CD14-positive monocyte (primary cell): ENCODE data around the gene MAML3. TPM values are rescaled to one million over a fixed set of nuclear protein-coding genes. Genes with fewer than 3 reads are reported as not detected.

Experiments
- DNase-seq, 3 donors: peaks; one replicate each; pipeline ENCODE4 v3.0.0-alpha.2; 2011 to 2022
- H2AFZ ChIP-seq: 2 replicates; pipeline ENCODE4 v1.6.0; 2012; ENCODE audit warnings: mild to moderate bottlenecking, low read depth, low read length, inconsistent platforms; ENCODE audit not compliant: insufficient read depth, poor library complexity, severe bottlenecking
- H3K27ac ChIP-seq, 2 donors: 1 replicate in 1 of 2; 2 replicates in 1 of 2; pipeline ENCODE4 v1.5.1; 2012 to 2013; ENCODE audit warnings: low read length in 2 of 2, control low read depth in 1 of 2, inconsistent platforms in 1 of 2, low read depth in 1 of 2, mild to moderate bottlenecking in 1 of 2
- H3K27me3 ChIP-seq, 2 donors: one replicate each; pipeline versions ENCODE4 v1.6.0 to v1.6.1; 2011 to 2013; ENCODE audit warnings: low read length in 2 of 2; ENCODE audit not compliant: control insufficient read depth in 2 of 2, insufficient read depth in 2 of 2
- H3K36me3 ChIP-seq, 2 donors: replicated peaks in 1 of 2; 1 replicate in 1 of 2; 2 replicates in 1 of 2; pipeline versions ENCODE4 v1.5.1 to v1.6.1; 2012 to 2013; ENCODE audit warnings: low read length in 2 of 2, control low read depth in 1 of 2, inconsistent platforms in 1 of 2, mild to moderate bottlenecking in 1 of 2; ENCODE audit not compliant: insufficient read depth in 2 of 2, control insufficient read depth in 1 of 2
- H3K4me1 ChIP-seq, 2 donors: 1 replicate in 1 of 2; 2 replicates in 1 of 2; pipeline versions ENCODE4 v1.5.1 to v1.6.1; 2012 to 2013; ENCODE audit warnings: low read length in 2 of 2, control low read depth in 1 of 2, inconsistent platforms in 1 of 2, mild to moderate bottlenecking in 1 of 2, moderate library complexity in 1 of 2; ENCODE audit not compliant: insufficient read depth in 2 of 2, control insufficient read depth in 1 of 2
- H3K4me2 ChIP-seq: replicated peaks from 2 replicates; pipeline ENCODE3; 2012; ENCODE audit warnings: low read length, moderate library complexity, mild to moderate bottlenecking; ENCODE audit not compliant: poor library complexity, severe bottlenecking; ENCODE audit errors: extremely low read depth
- H3K4me3 ChIP-seq, 3 experiments: fragments of 200-600 bp in 1 of 3; sonication (generic) in 1 of 3; replicated peaks in 1 of 3; 1 replicate in 2 of 3; 2 replicates in 1 of 3; pipeline ENCODE4 v1.5.1; 2011 to 2013; ENCODE audit warnings: low read length in 3 of 3, mild to moderate bottlenecking in 3 of 3, control low read depth in 2 of 3, low read depth in 2 of 3, inconsistent platforms in 1 of 3, moderate library complexity in 1 of 3
- H3K79me2 ChIP-seq: 2 replicates; pipeline ENCODE4 v1.6.0; 2012; ENCODE audit warnings: mild to moderate bottlenecking, control low read depth, inconsistent platforms, low read length, moderate library complexity; ENCODE audit not compliant: insufficient read depth
- H3K9ac ChIP-seq: 2 replicates; pipeline ENCODE4 v1.6.0; 2017; ENCODE audit warnings: low read length, mild to moderate bottlenecking; ENCODE audit not compliant: insufficient read depth, poor library complexity, severe bottlenecking
- H3K9me3 ChIP-seq, 2 donors: replicated peaks in 1 of 2; 1 replicate in 1 of 2; 2 replicates in 1 of 2; pipeline versions ENCODE4 v1.5.1 to v1.6.1; 2012 to 2013; ENCODE audit warnings: low read length in 2 of 2, control low read depth in 1 of 2; ENCODE audit not compliant: control insufficient read depth in 1 of 2, insufficient read depth in 1 of 2
- H4K20me1 ChIP-seq: 2 replicates; pipeline ENCODE4 v1.6.0; 2012; ENCODE audit warnings: mild to moderate bottlenecking, low read length, control low read depth, moderate library complexity; ENCODE audit not compliant: insufficient read depth
- H3K27ac Mint-ChIP-seq, 7 donors: one replicate each; pipeline ENCODE4 v1.8.0; 2020; ENCODE audit warnings: mild to moderate bottlenecking in 7 of 7, mixed read lengths in 7 of 7, moderate library complexity in 6 of 7, inconsistent platforms in 2 of 7
- H3K27me3 Mint-ChIP-seq, 3 donors: one replicate each; pipeline ENCODE4 v1.8.0; 2021 to 2022; ENCODE audit warnings: low read depth in 3 of 3, mild to moderate bottlenecking in 3 of 3, mixed read lengths in 3 of 3, moderate library complexity in 3 of 3, inconsistent platforms in 1 of 3
- H3K36me3 Mint-ChIP-seq, 2 donors: one replicate each; pipeline ENCODE4 v1.8.0; 2020; ENCODE audit warnings: mixed read lengths in 2 of 2, inconsistent platforms in 1 of 2, mild to moderate bottlenecking in 1 of 2
- H3K4me1 Mint-ChIP-seq: one replicate; pipeline ENCODE4 v1.8.0; 2020; ENCODE audit warnings: mild to moderate bottlenecking, mixed read lengths
- H3K4me3 Mint-ChIP-seq, 2 donors: one replicate each; pipeline ENCODE4 v1.8.0; 2020; ENCODE audit warnings: mild to moderate bottlenecking in 2 of 2, mixed read lengths in 2 of 2, moderate library complexity in 1 of 2
- H3K9me3 Mint-ChIP-seq, 7 donors: one replicate each; pipeline ENCODE4 v1.8.0; 2020 to 2022; ENCODE audit warnings: mixed read lengths in 7 of 7, mild to moderate bottlenecking in 6 of 7, moderate library complexity in 6 of 7, inconsistent platforms in 2 of 7
- WGBS: methylation state at CpG from one replicate; pipeline ENCODE4 v1.1.5; 2013; ENCODE audit warnings: missing lambda C conversion rate; ENCODE audit not compliant: insufficient coverage; 5-methylcytosine and 5-hydroxymethylcytosine counted together
- intact Hi-C, 2 donors: fragments of 100-400 bp; cut with micrococcal nuclease; formaldehyde crosslinking; loops; one replicate each; pipeline versions ENCODE4 v1.15.0 to v1.15.1; 2023
- polyA plus RNA-seq, 3 donors: library from polyadenylated mRNA; depleted of rRNA in 1 of 3; unstranded in 2 of 3; stranded (reverse) in 1 of 3; fragments of 300-500 nt in 2 of 3; fragments of >200 nt in 1 of 3; fragmentation: Illumina TruSeq in 2 of 3; gene quantifications; 1 replicate in 2 of 3; 2 replicates in 1 of 3; pipeline ENCODE4 v1.2.3, GENCODE V29; 2012 to 2021
- TF ChIP-seq, protein P1 (sequence below): fragments of 200-600 bp; IDR thresholded peaks from one replicate; pipeline ENCODE4 v1.8.0; 2022; ENCODE audit warnings: antibody characterized with exemption, mild to moderate bottlenecking

MAML3 gene
- polyA plus RNA-seq, 3 donors, result 1.5 to 6.5 (median 2.3) TPM

DNA sequence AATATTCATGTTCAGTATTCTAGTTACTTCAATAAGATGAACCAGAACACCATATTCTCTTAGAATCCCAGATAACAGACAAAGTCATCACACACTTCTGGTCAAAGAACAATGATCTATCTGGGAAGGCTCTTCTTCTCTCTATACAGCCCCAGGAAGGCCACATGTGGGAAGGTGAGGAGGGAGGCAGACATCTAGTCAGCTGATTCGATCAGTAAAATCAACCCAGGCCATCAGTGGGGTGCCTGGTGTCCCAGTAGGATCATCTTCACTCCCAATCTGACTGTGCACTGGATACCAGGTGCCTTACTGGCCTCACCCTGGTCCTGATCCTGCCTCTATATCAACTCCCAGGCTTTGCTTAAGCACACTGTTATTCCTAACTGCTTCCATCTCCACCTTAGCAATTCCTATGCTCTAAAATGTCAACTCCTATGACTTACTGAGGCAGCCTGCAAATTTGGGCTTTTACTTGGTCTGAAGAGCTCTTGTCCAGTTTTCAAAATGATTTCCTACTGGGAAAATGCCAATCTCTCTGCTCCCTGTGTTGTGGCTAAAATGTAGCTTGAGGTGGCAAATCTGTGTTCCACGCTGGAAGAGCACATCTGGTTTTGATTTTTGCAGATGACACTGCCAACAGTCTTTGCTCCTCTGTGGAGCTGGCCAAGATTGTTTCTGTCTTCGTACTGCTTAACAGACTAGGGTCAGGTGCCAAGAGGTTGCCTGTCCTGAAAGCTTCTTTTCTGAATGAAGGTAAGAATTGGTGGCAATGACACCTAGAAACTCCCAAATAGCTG is 359.6 kb downstream of the MAML3 start:
- Histone ChIP-seq H3K9ac (no peak overlapping the region), H3K27me3 (no peaks in the 10 kb centered on the region), H3K79me2 (no peaks in the 10 kb centered on the region), H3K27ac (no peak overlapping the region), H3K4me2 (no peak overlapping the region), H3K9me3 (no peaks in the 10 kb centered on the region), H3K4me3 (no peak overlapping the region), H3K36me3 (no peaks in the 10 kb centered on the region), H4K20me1 (peaks cover 7% of the 10 kb centered on the region), H2AFZ (no peak overlapping the region), H3K4me1 (peaks cover 1 to 3% of the 10 kb centered on the region in 2 donors)
- Mint-ChIP-seq H3K9me3 (peaks cover 0 to 2% (median 0%) of the 10 kb centered on the region in 7 donors), H3K4me3 (no peak overlapping the region), H3K27ac (peak overlapping the region in 1 of 7 donors; percentile 51), H3K36me3 (peaks cover 3 to 9% of the 10 kb centered on the region in 2 donors), H3K4me1 (peaks cover 10% of the 10 kb centered on the region), H3K27me3 (peaks cover 0 to 3% (median 0%) of the 10 kb centered on the region in 3 donors)
- intact Hi-C loops, result no loop called here
- WGBS, result 90% methylated on average over 2 of the region's 3 CpGs
- DNase-seq, result no peak
- TF ChIP-seq, protein P1, sequence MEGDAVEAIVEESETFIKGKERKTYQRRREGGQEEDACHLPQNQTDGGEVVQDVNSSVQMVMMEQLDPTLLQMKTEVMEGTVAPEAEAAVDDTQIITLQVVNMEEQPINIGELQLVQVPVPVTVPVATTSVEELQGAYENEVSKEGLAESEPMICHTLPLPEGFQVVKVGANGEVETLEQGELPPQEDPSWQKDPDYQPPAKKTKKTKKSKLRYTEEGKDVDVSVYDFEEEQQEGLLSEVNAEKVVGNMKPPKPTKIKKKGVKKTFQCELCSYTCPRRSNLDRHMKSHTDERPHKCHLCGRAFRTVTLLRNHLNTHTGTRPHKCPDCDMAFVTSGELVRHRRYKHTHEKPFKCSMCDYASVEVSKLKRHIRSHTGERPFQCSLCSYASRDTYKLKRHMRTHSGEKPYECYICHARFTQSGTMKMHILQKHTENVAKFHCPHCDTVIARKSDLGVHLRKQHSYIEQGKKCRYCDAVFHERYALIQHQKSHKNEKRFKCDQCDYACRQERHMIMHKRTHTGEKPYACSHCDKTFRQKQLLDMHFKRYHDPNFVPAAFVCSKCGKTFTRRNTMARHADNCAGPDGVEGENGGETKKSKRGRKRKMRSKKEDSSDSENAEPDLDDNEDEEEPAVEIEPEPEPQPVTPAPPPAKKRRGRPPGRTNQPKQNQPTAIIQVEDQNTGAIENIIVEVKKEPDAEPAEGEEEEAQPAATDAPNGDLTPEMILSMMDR, result no peak

DNA sequence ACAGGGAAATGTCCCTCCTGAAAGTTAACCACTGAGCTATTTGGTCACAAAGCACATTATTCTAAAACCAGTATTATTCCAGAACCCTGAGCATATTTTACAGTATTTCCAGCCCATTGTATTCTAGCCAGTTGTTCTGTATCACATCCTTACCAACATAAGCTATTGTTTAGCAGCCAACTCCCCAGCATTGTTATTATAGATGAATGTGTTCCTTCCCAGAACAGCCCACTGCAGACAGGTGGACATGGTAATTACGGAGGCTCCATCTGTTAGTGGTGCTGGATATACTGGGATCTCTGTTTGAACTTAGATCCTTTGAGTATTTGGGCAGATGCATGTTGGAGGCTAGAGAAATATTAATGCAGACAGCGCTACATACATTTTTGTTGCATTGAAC is 362.3 kb downstream of the MAML3 start:
- intact Hi-C loops, result loop anchor here in 1 of 2 donors (1.0 kb wide), 1 partner anchor 9 kb away; no protein-coding TSS in a partner anchor
- peaks cover 15% of the 10 kb centered on the region for H4K20me1 ChIP-seq
- H3K79me2 ChIP-seq, result no peaks in the 10 kb centered on the region
- no peaks in the 10 kb centered on the region for H3K9me3 ChIP-seq
- peaks cover 5 to 16% of the 10 kb centered on the region in 2 donors for H3K4me1 ChIP-seq
- H3K4me2 ChIP-seq, result no peak overlapping the region
- peaks cover 3 to 9% of the 10 kb centered on the region in 2 donors for H3K36me3 Mint-ChIP-seq
- no peak overlapping the region for H3K27ac Mint-ChIP-seq
- H3K27me3 Mint-ChIP-seq, result peaks cover 0 to 2% (median 0%) of the 10 kb centered on the region in 3 donors
- H3K36me3 ChIP-seq, result no peaks in the 10 kb centered on the region
- H3K9me3 Mint-ChIP-seq, result peaks cover 0 to 2% (median 0%) of the 10 kb centered on the region in 7 donors
- no peaks in the 10 kb centered on the region for H3K27me3 ChIP-seq
- no peak overlapping the region for H3K27ac ChIP-seq
- no peak overlapping the region for H3K4me3 Mint-ChIP-seq
- no peak overlapping the region for H2AFZ ChIP-seq
- TF ChIP-seq, protein P1, result no peak
- H3K9ac ChIP-seq, result no peak overlapping the region
- WGBS, result no CpG with 5 or more reads among the region's 2 CpGs
- H3K4me3 ChIP-seq, result no peak overlapping the region
- DNase-seq, result no peak
- H3K4me1 Mint-ChIP-seq, result peaks cover 24% of the 10 kb centered on the region
